Loucy (cell line): ENCODE results near the gene PDYN.

ENCODE experiments used
- H2AFZ ChIP-seq: fragments of 200-600 bp; sonication (generic); 2 replicates; pipeline ENCODE4 v1.6.0; 2016; ENCODE audit warnings: antibody characterized with exemption, mild to moderate bottlenecking, low read length, moderate library complexity
- H3F3A ChIP-seq: fragments of 200-600 bp; 2 replicates; pipeline ENCODE4 v1.6.0; 2016; ENCODE audit warnings: antibody characterized with exemption, low read depth, mild to moderate bottlenecking
- H3K27me3 ChIP-seq: fragments of 200-600 bp; sonication (generic); 2 replicates; pipeline ENCODE4 v1.6.1; 2014; ENCODE audit warnings: low read length, mild to moderate bottlenecking; ENCODE audit not compliant: insufficient read depth, poor library complexity, severe bottlenecking
- H3K36me3 ChIP-seq: fragments of 200-600 bp; sonication (generic); 2 replicates; pipeline ENCODE4 v1.6.1; 2016; ENCODE audit warnings: low read length; ENCODE audit not compliant: insufficient read depth
- H3K4me1 ChIP-seq: fragments of 200-600 bp; sonication (generic); 2 replicates; pipeline ENCODE4 v1.5.1; 2014; ENCODE audit warnings: low read length, mild to moderate bottlenecking; ENCODE audit not compliant: insufficient read depth, poor library complexity, severe bottlenecking
- H3K4me2 ChIP-seq: fragments of 200-600 bp; sonication (generic); 2 replicates; pipeline ENCODE4 v1.6.0; 2014; ENCODE audit warnings: antibody characterized with exemption, low read length, low read depth, mild to moderate bottlenecking; ENCODE audit not compliant: poor library complexity, severe bottlenecking
- H3K4me3 ChIP-seq: fragments of 200-600 bp; sonication (generic); 2 replicates; pipeline ENCODE4 v1.5.1; 2014; ENCODE audit warnings: low read length, mild to moderate bottlenecking, mixed read lengths; ENCODE audit not compliant: poor library complexity, severe bottlenecking
- H3K79me2 ChIP-seq: fragments of 200-600 bp; sonication (generic); 2 replicates; pipeline ENCODE4 v1.6.1; 2014; ENCODE audit warnings: low read length; ENCODE audit not compliant: insufficient read depth
- H3K9ac ChIP-seq: fragments of 200-600 bp; sonication (generic); 2 replicates; pipeline ENCODE4 v1.6.0; 2014; ENCODE audit warnings: mild to moderate bottlenecking, low read depth, low read length, moderate library complexity; ENCODE audit not compliant: poor library complexity, severe bottlenecking
- H3K9me2 ChIP-seq: fragments of 200-600 bp; sonication (generic); replicated peaks from 2 replicates; pipeline ENCODE4 v1.6.1; 2016; ENCODE audit warnings: low read depth, low read length, mixed read lengths
- H3K9me3 ChIP-seq: fragments of 200-600 bp; sonication (generic); 2 replicates; pipeline ENCODE4 v1.6.1; 2014; ENCODE audit warnings: mild to moderate bottlenecking, antibody characterized with exemption, low read length, low read depth; ENCODE audit not compliant: insufficient read depth
- H4K20me1 ChIP-seq: fragments of 200-600 bp; sonication (generic); 2 replicates; pipeline ENCODE4 v1.6.0; 2014; ENCODE audit warnings: antibody characterized with exemption, low read length, mild to moderate bottlenecking; ENCODE audit not compliant: insufficient read depth, poor library complexity, severe bottlenecking
- CTCF ChIP-seq: fragments of 200-600 bp; sonication (generic); conservative IDR thresholded peaks from 2 replicates; pipeline ENCODE4 v1.5.1; 2014; ENCODE audit warnings: mild to moderate bottlenecking, antibody characterized with exemption, low read length
- EZH2phosphoT487 ChIP-seq: fragments of 200-600 bp; IDR thresholded peaks from 2 replicates; pipeline ENCODE4 v1.6.1; 2018; ENCODE audit warnings: antibody characterized with exemption, mild to moderate bottlenecking, moderate library complexity, borderline replicate concordance

PDYN gene

GRCh38 chr20:1979106-1979778 is 14.6 kb downstream of the PDYN start:
- Histone ChIP-seq H3K4me2 (no peak overlapping the region), H3K4me1 (no peaks in the 10 kb centered on the region), H3K79me2 (no peaks in the 10 kb centered on the region), H3F3A (no peaks in the 10 kb centered on the region), H3K27me3 (no peaks in the 10 kb centered on the region), H4K20me1 (no peaks in the 10 kb centered on the region), H3K9me3 (no peaks in the 10 kb centered on the region), H3K4me3 (no peak overlapping the region), H3K9ac (no peak overlapping the region), H3K36me3 (no peaks in the 10 kb centered on the region), H2AFZ (no peak overlapping the region), H3K9me2 (no peaks in the 10 kb centered on the region)
- TF ChIP-seq CTCF (no peak), EZH2phosphoT487 (no peak)

- no peaks in the 10 kb centered on the region for H3K36me3 ChIP-seq
- no peak overlapping the region for H2AFZ ChIP-seq
- H3K9me3 ChIP-seq = no peaks in the 10 kb centered on the region
- no peaks in the 10 kb centered on the region for H4K20me1 ChIP-seq
- no peaks in the 10 kb centered on the region for H3K4me1 ChIP-seq
- H3K27me3 ChIP-seq = no peaks in the 10 kb centered on the region
- H3F3A ChIP-seq = no peaks in the 10 kb centered on the region
- TF ChIP-seq CTCF (no peak), EZH2phosphoT487 (no peak)
- H3K4me3 ChIP-seq = no peak overlapping the region
- no peaks in the 10 kb centered on the region for H3K79me2 ChIP-seq
- H3K9ac ChIP-seq = no peak overlapping the region
- H3K9me2 ChIP-seq = no peaks in the 10 kb centered on the region
- no peak overlapping the region for H3K4me2 ChIP-seq
Observed at GRCh38 chr20:1975291-1975690, 18.6 kb downstream of the PDYN start.

GRCh38 chr20:1973601-1974440 is 20.0 kb downstream of the PDYN start:
- H3K9me2 ChIP-seq = no peaks in the 10 kb centered on the region
- H3F3A ChIP-seq = no peaks in the 10 kb centered on the region
- H3K36me3 ChIP-seq = no peaks in the 10 kb centered on the region
- no peaks in the 10 kb centered on the region for H4K20me1 ChIP-seq
- TF ChIP-seq EZH2phosphoT487 (no peak), CTCF (no peak)
- H2AFZ ChIP-seq = no peak overlapping the region
- H3K9ac ChIP-seq = no peak overlapping the region
- no peaks in the 10 kb centered on the region for H3K9me3 ChIP-seq
- no peaks in the 10 kb centered on the region for H3K27me3 ChIP-seq
- no peaks in the 10 kb centered on the region for H3K4me1 ChIP-seq
- no peak overlapping the region for H3K4me2 ChIP-seq
- H3K79me2 ChIP-seq = no peaks in the 10 kb centered on the region
- no peak overlapping the region for H3K4me3 ChIP-seq
